HG02642 (cell line): Measurements from ENCODE around the gene NAXE.

Source experiments
- ATAC-seq: cut with Tn5 transposase; IDR thresholded peaks from one replicate; pipeline ENCODE4 v1.9.1; 2021; ENCODE audit warnings: mild to moderate bottlenecking; ENCODE audit not compliant: unreplicated experiment, poor library complexity

NAXE gene

GRCh38 chr1:156643049-156643777, 51.6 kb downstream of the NAXE start:
- ATAC-seq: no peak

GRCh38 chr1:156643778-156644092, 52.2 kb downstream of the NAXE start:
- no peak for ATAC-seq
